Ovary (tissue), 3 donors: ENCODE measurements around the gene SH3BGRL2.

Experiments used
- EP300 ChIP-seq: sonication (generic); formaldehyde crosslinking; IDR thresholded peaks from one replicate; pipeline ENCODE4 v1.6.1; 2017; ENCODE audit warnings: antibody characterized with exemption
- POLR2A ChIP-seq: fragments of 450-650 bp; IDR thresholded peaks from one replicate; pipeline ENCODE4 v1.6.1; 2017; ENCODE audit warnings: antibody characterized with exemption, mild to moderate bottlenecking, moderate library complexity
- TF ChIP-seq, protein P1 (sequence below), 3 donors: fragments of 450-650 bp in 2 of 3; fragments of 200-600 bp in 1 of 3; IDR thresholded peaks; one replicate each; pipeline versions ENCODE4 v1.5.1 to v1.8.0; 2016 to 2022; ENCODE audit warnings: antibody characterized with exemption in 3 of 3, mild to moderate bottlenecking in 1 of 3
- donor health status: DM: no; HTN: no; CAD: no.

DNA sequence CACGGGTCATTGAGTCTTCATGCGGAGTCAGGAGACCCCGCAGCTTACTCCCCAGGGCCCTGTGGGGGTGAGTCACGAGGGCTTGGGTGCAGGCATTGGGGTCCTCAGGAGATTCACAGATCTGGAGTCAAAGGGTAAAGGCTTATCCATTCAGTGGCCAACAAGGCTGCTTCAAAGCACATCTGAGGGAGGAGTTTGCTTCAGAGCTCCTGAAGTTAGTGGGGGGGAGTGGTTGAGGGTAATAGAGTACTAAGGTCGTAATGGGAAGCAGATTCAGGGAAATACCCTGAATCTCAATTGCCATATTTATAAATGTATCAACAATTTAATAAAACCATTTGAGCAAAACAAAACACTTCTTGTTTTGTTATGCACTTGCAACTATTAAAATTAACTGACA lies 37.3 kb downstream of the SH3BGRL2 start:
- TF ChIP-seq, protein P1, sequence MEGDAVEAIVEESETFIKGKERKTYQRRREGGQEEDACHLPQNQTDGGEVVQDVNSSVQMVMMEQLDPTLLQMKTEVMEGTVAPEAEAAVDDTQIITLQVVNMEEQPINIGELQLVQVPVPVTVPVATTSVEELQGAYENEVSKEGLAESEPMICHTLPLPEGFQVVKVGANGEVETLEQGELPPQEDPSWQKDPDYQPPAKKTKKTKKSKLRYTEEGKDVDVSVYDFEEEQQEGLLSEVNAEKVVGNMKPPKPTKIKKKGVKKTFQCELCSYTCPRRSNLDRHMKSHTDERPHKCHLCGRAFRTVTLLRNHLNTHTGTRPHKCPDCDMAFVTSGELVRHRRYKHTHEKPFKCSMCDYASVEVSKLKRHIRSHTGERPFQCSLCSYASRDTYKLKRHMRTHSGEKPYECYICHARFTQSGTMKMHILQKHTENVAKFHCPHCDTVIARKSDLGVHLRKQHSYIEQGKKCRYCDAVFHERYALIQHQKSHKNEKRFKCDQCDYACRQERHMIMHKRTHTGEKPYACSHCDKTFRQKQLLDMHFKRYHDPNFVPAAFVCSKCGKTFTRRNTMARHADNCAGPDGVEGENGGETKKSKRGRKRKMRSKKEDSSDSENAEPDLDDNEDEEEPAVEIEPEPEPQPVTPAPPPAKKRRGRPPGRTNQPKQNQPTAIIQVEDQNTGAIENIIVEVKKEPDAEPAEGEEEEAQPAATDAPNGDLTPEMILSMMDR (IDR thresholded peaks at IDR 0.05): no peak
- no peak for TF ChIP-seq POLR2A
- TF ChIP-seq EP300: no peak
